ENCODE data around the gene GTF2A1L. TPM values are rescaled to one million over a fixed set of nuclear protein-coding genes. Genes with fewer than 3 reads are reported as not detected.

Gene GTF2A1L
- total and polyA plus RNA-seq, 2 experiments from 2014 or later, result 0.65 to 0.94 TPM

GRCh38 chr2:48728295-48728694, 110.6 kb downstream of the GTF2A1L start (continued):
- no peak for TF ChIP-seq ZNF462 (CRISPR knock-in tag; IDR thresholded peaks at IDR 0.05)
- TF ChIP-seq EZH2phosphoT487 (IDR thresholded peaks at IDR 0.05; ENCODE audit: unreplicated experiment), result no peak
- no peak for TF ChIP-seq NANOG (IDR thresholded peaks at IDR 0.05; ENCODE audit: borderline replicate concordance)

- Histone ChIP-seq H3K4me2 (no peak overlapping the region), H3K36me3 (ENCODE audit: insufficient read depth) (no peaks in the 10 kb centered on the region), H3K27me3 (ENCODE audit: insufficient read depth) (no peaks in the 10 kb centered on the region), H3K9me2 (ENCODE audit: insufficient read depth) (no peaks in the 10 kb centered on the region), H2AFZ (no peak overlapping the region), H3K27ac (ENCODE audit: low read depth) (no peak overlapping the region), H3K4me3 (no peak overlapping the region), H3K79me2 (replicated peaks; ENCODE audit: insufficient read depth) (no peaks in the 10 kb centered on the region), H3F3A (replicated peaks; ENCODE audit: low read depth) (no peaks in the 10 kb centered on the region), H3K4me1 (ENCODE audit: insufficient read depth) (peaks cover 22% of the 10 kb centered on the region), H4K20me1 (replicated peaks; ENCODE audit: insufficient read depth) (no peaks in the 10 kb centered on the region)
- Mint-ChIP-seq H3K27ac (no peak overlapping the region), H3K9me3 (no peaks in the 10 kb centered on the region), H3K36me3 (ENCODE audit: low read depth) (no peaks in the 10 kb centered on the region), H3K4me1 (peaks cover 29% of the 10 kb centered on the region), H3K27me3 (ENCODE audit: insufficient read depth, low read depth, poor library complexity) (no peaks in the 10 kb centered on the region), H3K4me3 (no peak overlapping the region)
- DNase-seq (ENCODE audit: low spot score) (no peak), ATAC-seq (no peak)
- TF ChIP-seq ZNF462 (CRISPR knock-in tag; IDR thresholded peaks at IDR 0.05) (no peak), ZNF331 (CRISPR knock-in tag; IDR thresholded peaks at IDR 0.05; ENCODE audit: low read depth) (no peak), EZH2phosphoT487 (IDR thresholded peaks at IDR 0.05; ENCODE audit: unreplicated experiment) (no peak), JUNB (IDR thresholded peaks at IDR 0.05; ENCODE audit: unreplicated experiment) (no peak), CTCF (conservative IDR thresholded peaks at IDR 0.05; ENCODE audit: low read depth in 2 of 2) (no peak), STAT1 (IDR thresholded peaks at IDR 0.05; ENCODE audit: unreplicated experiment) (no peak)
Observed at GRCh38 chr2:48728840-48729239, 111.2 kb downstream of the GTF2A1L start.
